Trophoblast cell (in vitro differentiated cells and primary cell): ENCODE results near the gene TBRG4.

ENCODE experiments used
- DNase-seq, 2 donors: peaks; one replicate each; pipeline ENCODE4 v3.0.0-alpha.2; 2016
- H2AFZ ChIP-seq: 2 replicates; pipeline ENCODE4 v1.6.1; 2013; ENCODE audit warnings: low read length, moderate library complexity, mild to moderate bottlenecking; ENCODE audit not compliant: insufficient read depth, poor library complexity
- H2AK5ac ChIP-seq: 2 replicates; pipeline ENCODE4 v1.6.1; 2013; ENCODE audit warnings: mild to moderate bottlenecking, low read length
- H2BK120ac ChIP-seq: 2 replicates; pipeline ENCODE4 v1.6.1; 2013; ENCODE audit warnings: low read length, mild to moderate bottlenecking, moderate library complexity; ENCODE audit not compliant: insufficient read depth, poor library complexity
- H2BK12ac ChIP-seq: 2 replicates; pipeline ENCODE4 v1.6.1; 2013; ENCODE audit warnings: mild to moderate bottlenecking, low read length, moderate library complexity
- H2BK5ac ChIP-seq: 2 replicates; pipeline ENCODE4 v1.6.1; 2013; ENCODE audit warnings: low read length, low read depth, moderate library complexity, mild to moderate bottlenecking; ENCODE audit not compliant: poor library complexity
- H3K14ac ChIP-seq: 2 replicates; pipeline ENCODE4 v1.6.1; 2013; ENCODE audit warnings: mild to moderate bottlenecking, low read length
- H3K18ac ChIP-seq: 2 replicates; pipeline ENCODE4 v1.6.1; 2013; ENCODE audit warnings: mild to moderate bottlenecking, low read length
- H3K23ac ChIP-seq: 2 replicates; pipeline ENCODE4 v1.6.1; 2013; ENCODE audit warnings: low read length
- H3K27ac ChIP-seq: 2 replicates; pipeline ENCODE4 v1.5.1; 2013; ENCODE audit warnings: low read depth, mild to moderate bottlenecking, inconsistent platforms, low read length, moderate library complexity
- H3K27me3 ChIP-seq: 2 replicates; pipeline ENCODE4 v1.6.1; 2013; ENCODE audit warnings: inconsistent platforms, mild to moderate bottlenecking, low read length, moderate library complexity; ENCODE audit not compliant: insufficient read depth
- H3K36me3 ChIP-seq, 2 experiments: 1 replicate in 1 of 2; 2 replicates in 1 of 2; pipeline ENCODE4 v1.6.1; 2013; ENCODE audit warnings: low read length in 2 of 2, mild to moderate bottlenecking in 2 of 2, moderate library complexity in 1 of 2; ENCODE audit not compliant: insufficient read depth in 2 of 2, control insufficient read depth in 1 of 2
- H3K4ac ChIP-seq: 2 replicates; pipeline ENCODE4 v1.6.1; 2013; ENCODE audit warnings: low read depth, mild to moderate bottlenecking, low read length, moderate library complexity
- H3K4me1 ChIP-seq, 2 experiments: 1 replicate in 1 of 2; 2 replicates in 1 of 2; pipeline ENCODE4 v1.6.1; 2013; ENCODE audit warnings: low read length in 2 of 2, mild to moderate bottlenecking in 2 of 2, moderate library complexity in 1 of 2; ENCODE audit not compliant: insufficient read depth in 2 of 2, control insufficient read depth in 1 of 2
- H3K4me2 ChIP-seq: 2 replicates; pipeline ENCODE4 v1.6.1; 2013; ENCODE audit warnings: inconsistent platforms, mild to moderate bottlenecking, low read length, moderate library complexity
- H3K4me3 ChIP-seq: 2 replicates; pipeline ENCODE4 v1.5.1; 2013; ENCODE audit warnings: mild to moderate bottlenecking, low read depth, low read length, inconsistent platforms
- H3K79me1 ChIP-seq: one replicate; pipeline ENCODE4 v1.6.1; 2013; ENCODE audit warnings: low read length
- H3K79me2 ChIP-seq: 2 replicates; pipeline ENCODE4 v1.6.1; 2013; ENCODE audit warnings: low read length, mild to moderate bottlenecking; ENCODE audit not compliant: control insufficient read depth, insufficient read depth, poor library complexity
- H3K9ac ChIP-seq: 2 replicates; pipeline ENCODE4 v1.6.1; 2013; ENCODE audit warnings: mild to moderate bottlenecking, low read length
- H3K9me3 ChIP-seq: 2 replicates; pipeline ENCODE4 v1.6.1; 2013; ENCODE audit warnings: low read depth, mild to moderate bottlenecking, control low read depth, inconsistent platforms, low read length; ENCODE audit not compliant: insufficient read depth
- H4K12ac ChIP-seq: 2 replicates; pipeline ENCODE4 v1.6.1; 2013; ENCODE audit warnings: low read depth, mild to moderate bottlenecking, low read length, moderate library complexity
- H4K8ac ChIP-seq: 2 replicates; pipeline ENCODE4 v1.6.1; 2013; ENCODE audit warnings: low read depth, mild to moderate bottlenecking, low read length, moderate library complexity
- H4K91ac ChIP-seq: one replicate; pipeline ENCODE4 v1.6.1; 2013; ENCODE audit warnings: low read depth, mild to moderate bottlenecking, low read length, moderate library complexity
- WGBS: extraction: QIAGEN DNeasy Blood & Tissue Kit; methylation state at CpG from one replicate; pipeline ENCODE4 v1.1.7; 2013; ENCODE audit warnings: missing lambda C conversion rate; ENCODE audit not compliant: insufficient read length, insufficient coverage; ENCODE audit errors: extremely low coverage; 5-methylcytosine and 5-hydroxymethylcytosine counted together

Gene TBRG4

DNA sequence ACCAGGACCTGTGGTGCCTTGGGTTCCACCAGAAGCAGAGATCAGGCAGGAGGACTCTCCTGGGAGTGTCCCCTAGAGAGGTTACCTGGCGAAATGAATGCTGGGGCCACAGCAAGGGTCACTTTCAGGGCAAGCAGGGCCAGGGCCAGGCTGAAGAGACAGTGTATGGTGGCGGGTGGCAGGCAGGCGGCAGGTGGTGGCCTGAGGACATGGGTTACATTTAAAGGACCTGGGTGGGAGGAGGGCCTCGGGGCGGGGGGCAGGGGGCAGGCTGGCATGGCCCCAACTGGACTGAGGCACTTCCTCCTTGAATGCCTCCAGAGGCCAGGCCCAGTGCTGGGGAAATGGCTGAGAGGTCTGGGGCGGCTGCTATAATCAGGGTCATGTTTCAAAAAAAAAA lies 14.7 kb upstream of the TBRG4 start:
- Histone ChIP-seq H3K27me3 (no peaks in the 10 kb centered on the region), H3K4me2 (no peak overlapping the region), H4K8ac (no peak overlapping the region), H3K14ac (no peak overlapping the region), H3K79me1 (no peaks in the 10 kb centered on the region), H2BK12ac (no peak overlapping the region), H4K12ac (no peak overlapping the region), H4K91ac (no peak overlapping the region), H3K4ac (no peak overlapping the region), H3K27ac (no peak overlapping the region), H3K79me2 (no peaks in the 10 kb centered on the region), H3K4me1 (no peaks in the 10 kb centered on the region), H2BK120ac (no peak overlapping the region), H3K36me3 (no peaks in the 10 kb centered on the region), H3K4me3 (no peak overlapping the region), H3K18ac (no peak overlapping the region), H2AK5ac (no peak overlapping the region), H3K9me3 (no peaks in the 10 kb centered on the region), H3K9ac (no peak overlapping the region), H2BK5ac (no peak overlapping the region), H2AFZ (no peak overlapping the region), H3K23ac (no peak overlapping the region)
- no CpG with 5 or more reads among the region's 6 CpGs for WGBS
- DNase-seq, result no peak

DNA sequence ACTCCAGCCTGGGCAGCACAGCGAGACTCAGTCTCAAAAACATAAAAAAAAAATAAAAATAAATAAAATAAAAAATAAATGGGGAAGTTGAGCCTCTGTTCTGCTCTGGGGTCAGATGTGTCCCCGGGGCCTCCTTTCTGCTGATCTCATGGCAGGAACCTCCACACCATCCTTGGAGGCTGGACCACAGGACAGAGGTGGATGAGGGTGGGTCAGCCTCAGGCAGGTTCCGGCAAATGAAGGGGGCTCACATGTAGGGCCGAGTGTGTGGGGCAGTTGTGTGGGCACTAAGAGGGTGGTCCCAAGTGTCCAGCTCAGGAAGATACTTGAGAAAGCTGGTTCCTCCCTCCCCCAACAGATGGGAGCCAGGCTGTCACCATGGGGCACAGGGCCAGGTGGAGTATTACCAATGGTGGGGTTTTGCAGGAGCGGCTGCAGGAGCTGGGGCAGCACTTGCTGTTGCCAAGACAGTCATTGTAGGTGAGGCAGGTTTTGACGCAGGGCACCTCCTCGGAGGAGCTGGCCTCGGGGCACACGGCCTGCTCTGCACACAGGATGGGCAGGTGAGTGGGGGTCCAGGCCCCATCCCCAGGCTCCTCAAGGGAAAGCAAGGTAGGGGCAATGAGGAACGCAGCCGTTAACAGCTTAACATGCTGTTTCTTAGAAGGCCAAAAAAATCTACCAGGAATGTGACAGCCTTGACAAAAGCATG lies 13.9 kb upstream of the TBRG4 start:
- H3K27me3 ChIP-seq, result no peaks in the 10 kb centered on the region
- no peak overlapping the region for H4K91ac ChIP-seq
- H4K8ac ChIP-seq, result no peak overlapping the region
- no peak overlapping the region for H3K4ac ChIP-seq
- no peak overlapping the region for H2BK120ac ChIP-seq
- no peak overlapping the region for H2AK5ac ChIP-seq
- no peak overlapping the region for H3K27ac ChIP-seq
- H2BK12ac ChIP-seq, result no peak overlapping the region
- no peak for DNase-seq
- H3K4me3 ChIP-seq, result no peak overlapping the region
- no peak overlapping the region for H2AFZ ChIP-seq
- no peak overlapping the region for H3K18ac ChIP-seq
- no peak overlapping the region for H3K4me2 ChIP-seq
- no peak overlapping the region for H3K23ac ChIP-seq
- no peak overlapping the region for H2BK5ac ChIP-seq
- H4K12ac ChIP-seq, result no peak overlapping the region
- H3K79me1 ChIP-seq, result no peaks in the 10 kb centered on the region
- no peak overlapping the region for H3K14ac ChIP-seq
- no peaks in the 10 kb centered on the region for H3K79me2 ChIP-seq
- H3K36me3 ChIP-seq, result no peaks in the 10 kb centered on the region
- H3K9me3 ChIP-seq, result no peaks in the 10 kb centered on the region
- no CpG with 5 or more reads among the region's 11 CpGs for WGBS
- H3K4me1 ChIP-seq, result no peaks in the 10 kb centered on the region
- H3K9ac ChIP-seq, result no peak overlapping the region

DNA sequence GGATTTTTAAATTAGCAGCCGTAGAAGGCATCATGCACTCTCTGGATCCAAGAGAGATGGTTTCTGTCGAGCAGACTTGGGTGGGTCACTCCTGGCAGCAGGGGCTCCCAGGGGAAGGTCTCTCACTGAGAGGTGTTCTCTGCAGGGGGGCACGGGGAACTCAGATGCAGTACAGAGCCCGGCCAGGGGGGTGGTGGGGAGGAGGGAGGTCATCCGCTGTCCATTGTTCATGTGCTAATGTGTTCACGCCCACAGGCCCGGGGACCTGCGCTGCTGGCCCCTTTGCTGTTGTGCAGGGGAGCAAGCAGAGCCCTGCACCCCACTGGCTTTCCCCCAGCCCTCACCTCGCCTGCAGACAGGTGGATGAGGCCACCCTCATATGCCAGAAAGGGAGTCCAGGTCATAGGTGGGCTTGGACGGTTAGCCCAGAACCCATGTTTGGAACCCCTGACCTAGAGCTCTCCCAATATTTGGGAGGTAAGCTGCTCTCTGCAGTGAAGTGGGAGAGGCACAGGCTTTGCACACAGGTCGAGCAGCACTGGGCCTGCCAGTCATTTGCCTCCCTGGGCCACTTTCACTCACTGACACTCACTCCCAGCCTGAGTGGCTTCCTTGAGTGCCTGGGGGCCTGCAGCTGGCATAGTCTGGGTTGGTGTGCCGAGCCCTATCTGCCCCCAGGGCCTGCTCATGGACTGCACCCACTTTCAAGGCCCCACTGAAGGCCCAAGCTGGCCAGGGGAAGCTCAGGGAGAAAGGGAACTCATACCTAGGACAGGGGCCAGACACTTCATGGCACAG lies 12.6 kb upstream of the TBRG4 start:
- H4K8ac ChIP-seq, result no peak overlapping the region
- no peaks in the 10 kb centered on the region for H3K9me3 ChIP-seq
- no peak overlapping the region for H3K18ac ChIP-seq
- no peak overlapping the region for H3K14ac ChIP-seq
- no peak overlapping the region for H4K91ac ChIP-seq
- H2BK120ac ChIP-seq, result no peak overlapping the region
- no peak overlapping the region for H3K27ac ChIP-seq
- H4K12ac ChIP-seq, result no peak overlapping the region
- no peak overlapping the region for H3K4ac ChIP-seq
- H3K4me2 ChIP-seq, result no peak overlapping the region
- no peaks in the 10 kb centered on the region for H3K36me3 ChIP-seq
- no peak overlapping the region for H2AK5ac ChIP-seq
- WGBS, result no CpG with 5 or more reads among the region's 12 CpGs
- no peak for DNase-seq
- H2BK5ac ChIP-seq, result no peak overlapping the region
- H3K9ac ChIP-seq, result no peak overlapping the region
- H3K4me3 ChIP-seq, result no peak overlapping the region
- H3K23ac ChIP-seq, result no peak overlapping the region
- no peaks in the 10 kb centered on the region for H3K79me2 ChIP-seq
- no peaks in the 10 kb centered on the region for H3K27me3 ChIP-seq
- no peak overlapping the region for H2AFZ ChIP-seq
- no peaks in the 10 kb centered on the region for H3K79me1 ChIP-seq
- no peak overlapping the region for H2BK12ac ChIP-seq
- H3K4me1 ChIP-seq, result no peaks in the 10 kb centered on the region

DNA sequence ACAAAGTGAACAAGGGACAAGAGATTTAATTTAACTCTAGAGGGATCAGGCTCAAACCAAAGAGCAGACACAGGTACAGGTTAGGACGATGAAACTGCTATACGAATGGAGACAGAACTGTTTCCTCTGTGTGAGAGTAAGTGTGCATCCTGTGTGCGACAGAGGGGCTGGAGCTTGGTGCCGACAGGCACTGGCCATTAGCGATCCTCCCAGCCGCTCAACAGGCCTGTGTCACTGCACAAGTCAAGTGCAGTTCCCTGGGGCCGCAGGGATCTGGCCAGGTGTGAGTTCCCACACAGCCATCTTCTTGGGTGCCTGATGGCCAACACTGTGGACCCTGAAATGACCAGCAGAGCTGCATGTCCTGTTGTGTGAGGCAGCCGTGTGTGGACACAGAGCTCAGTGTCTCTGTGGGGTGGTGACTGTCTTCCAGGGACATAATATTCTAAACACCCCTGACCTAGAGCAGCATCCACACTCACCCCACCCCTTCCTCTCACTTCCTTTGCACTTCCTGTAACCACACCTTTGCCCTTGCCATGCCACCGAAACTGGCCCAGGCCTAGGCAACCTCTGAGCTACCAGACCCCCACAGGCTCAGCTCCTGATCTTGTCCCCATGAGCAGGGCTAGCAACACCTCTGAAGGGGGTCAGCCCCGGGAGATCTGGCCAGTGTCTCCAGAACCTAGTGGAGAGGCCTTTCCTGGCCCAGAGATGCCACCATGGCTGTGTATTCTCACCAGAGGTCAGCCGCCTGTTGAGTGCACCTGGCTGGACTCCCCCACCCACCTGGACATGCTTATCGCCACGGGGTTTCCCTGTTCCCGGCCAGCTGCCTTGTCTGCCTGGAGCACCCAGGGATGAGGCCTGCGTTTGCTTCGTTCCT lies 11.7 kb upstream of the TBRG4 start:
- no CpG with 5 or more reads among the region's 16 CpGs for WGBS
- no peaks in the 10 kb centered on the region for H3K79me2 ChIP-seq
- no peak overlapping the region for H3K9ac ChIP-seq
- H3K27ac ChIP-seq, result no peak overlapping the region
- H3K4ac ChIP-seq, result no peak overlapping the region
- H3K18ac ChIP-seq, result no peak overlapping the region
- H3K4me2 ChIP-seq, result no peak overlapping the region
- no peak overlapping the region for H2AFZ ChIP-seq
- H4K8ac ChIP-seq, result no peak overlapping the region
- no peak for DNase-seq
- no peak overlapping the region for H4K12ac ChIP-seq
- no peak overlapping the region for H3K4me3 ChIP-seq
- no peaks in the 10 kb centered on the region for H3K4me1 ChIP-seq
- no peak overlapping the region for H3K23ac ChIP-seq
- H2BK5ac ChIP-seq, result no peak overlapping the region
- no peak overlapping the region for H2BK120ac ChIP-seq
- H3K79me1 ChIP-seq, result no peaks in the 10 kb centered on the region
- H2AK5ac ChIP-seq, result no peak overlapping the region
- H3K36me3 ChIP-seq, result no peaks in the 10 kb centered on the region
- H3K27me3 ChIP-seq, result no peaks in the 10 kb centered on the region
- H2BK12ac ChIP-seq, result no peak overlapping the region
- H3K9me3 ChIP-seq, result no peaks in the 10 kb centered on the region
- H3K14ac ChIP-seq, result no peak overlapping the region
- no peak overlapping the region for H4K91ac ChIP-seq
